Esophagus muscularis mucosa (tissue), 3 donors: ENCODE data around the gene PPARA.

Source experiments
- POLR2A ChIP-seq: fragments of 450-650 bp; IDR thresholded peaks from one replicate; pipeline ENCODE4 v1.6.1; 2017; ENCODE audit warnings: antibody characterized with exemption, moderate library complexity, mild to moderate bottlenecking, low read depth
- TF ChIP-seq, protein P1 (sequence below), 3 experiments: fragments of 200-600 bp in 2 of 3; fragments of 450-650 bp in 1 of 3; sonication (generic) in 2 of 3; IDR thresholded peaks; one replicate each; pipeline ENCODE4 v1.5.1; 2017 to 2019; ENCODE audit warnings: antibody characterized with exemption in 3 of 3, mild to moderate bottlenecking in 2 of 3, moderate library complexity in 1 of 3

DNA sequence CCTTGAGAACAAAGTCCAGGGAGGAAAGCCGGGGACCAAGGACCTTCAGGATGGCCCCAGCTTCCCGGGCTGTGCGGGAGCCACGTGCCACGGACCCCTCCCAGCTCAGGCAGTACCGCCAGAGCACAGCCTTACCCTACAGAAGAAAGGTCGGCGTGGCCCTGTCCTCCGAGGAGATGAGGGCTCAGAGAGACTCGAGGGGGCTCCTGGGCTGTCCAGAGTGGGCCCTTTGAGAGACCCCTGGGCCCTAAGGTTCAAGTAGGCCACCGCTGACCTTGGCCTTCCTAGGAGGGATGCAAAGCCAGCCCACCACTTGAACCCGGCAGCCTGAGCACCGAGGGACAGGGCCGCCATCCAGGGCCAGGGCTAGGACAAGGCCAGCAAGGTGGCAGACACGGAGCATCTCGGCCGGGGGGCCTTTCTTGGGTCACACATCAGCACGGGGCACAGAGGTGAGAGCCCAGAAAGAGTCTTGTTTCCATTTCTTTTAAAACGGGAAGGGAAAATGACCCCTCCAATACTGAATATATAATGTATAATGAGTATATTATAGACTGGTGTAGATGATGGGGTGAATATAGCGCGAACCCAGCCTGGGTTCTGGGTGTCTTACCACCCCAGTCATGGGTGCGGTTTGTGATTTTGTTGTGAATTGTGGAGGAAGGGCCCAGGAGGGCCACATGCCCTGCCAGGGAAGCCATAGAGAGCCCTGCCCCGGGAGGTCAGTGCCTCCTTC, 34.4 kb upstream of the PPARA start:
- no peak for TF ChIP-seq POLR2A
- TF ChIP-seq, protein P1, sequence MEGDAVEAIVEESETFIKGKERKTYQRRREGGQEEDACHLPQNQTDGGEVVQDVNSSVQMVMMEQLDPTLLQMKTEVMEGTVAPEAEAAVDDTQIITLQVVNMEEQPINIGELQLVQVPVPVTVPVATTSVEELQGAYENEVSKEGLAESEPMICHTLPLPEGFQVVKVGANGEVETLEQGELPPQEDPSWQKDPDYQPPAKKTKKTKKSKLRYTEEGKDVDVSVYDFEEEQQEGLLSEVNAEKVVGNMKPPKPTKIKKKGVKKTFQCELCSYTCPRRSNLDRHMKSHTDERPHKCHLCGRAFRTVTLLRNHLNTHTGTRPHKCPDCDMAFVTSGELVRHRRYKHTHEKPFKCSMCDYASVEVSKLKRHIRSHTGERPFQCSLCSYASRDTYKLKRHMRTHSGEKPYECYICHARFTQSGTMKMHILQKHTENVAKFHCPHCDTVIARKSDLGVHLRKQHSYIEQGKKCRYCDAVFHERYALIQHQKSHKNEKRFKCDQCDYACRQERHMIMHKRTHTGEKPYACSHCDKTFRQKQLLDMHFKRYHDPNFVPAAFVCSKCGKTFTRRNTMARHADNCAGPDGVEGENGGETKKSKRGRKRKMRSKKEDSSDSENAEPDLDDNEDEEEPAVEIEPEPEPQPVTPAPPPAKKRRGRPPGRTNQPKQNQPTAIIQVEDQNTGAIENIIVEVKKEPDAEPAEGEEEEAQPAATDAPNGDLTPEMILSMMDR (IDR thresholded peaks at IDR 0.05): no peak
